Upper lobe of left lung (tissue), 4 donors: ENCODE results near the gene LSM5.

Experiments used
- EP300 ChIP-seq, 4 donors: sonication (generic); formaldehyde crosslinking; IDR thresholded peaks; one replicate each; pipeline ENCODE4 v1.5.1; 2017; ENCODE audit warnings: antibody characterized with exemption in 4 of 4, control low read depth in 2 of 4
- POLR2A ChIP-seq, 4 donors: fragments of 450-650 bp; IDR thresholded peaks; one replicate each; pipeline ENCODE4 v1.5.1; 2016 to 2017; ENCODE audit warnings: antibody characterized with exemption in 4 of 4, mild to moderate bottlenecking in 2 of 4
- TF ChIP-seq, protein P1 (sequence below), 6 experiments: fragments of 450-650 bp in 4 of 6; fragments of 200-600 bp in 2 of 6; sonication (generic) in 2 of 6; IDR thresholded peaks; one replicate each; pipeline ENCODE4 v1.5.1; 2016 to 2019; ENCODE audit warnings: antibody characterized with exemption in 6 of 6

DNA sequence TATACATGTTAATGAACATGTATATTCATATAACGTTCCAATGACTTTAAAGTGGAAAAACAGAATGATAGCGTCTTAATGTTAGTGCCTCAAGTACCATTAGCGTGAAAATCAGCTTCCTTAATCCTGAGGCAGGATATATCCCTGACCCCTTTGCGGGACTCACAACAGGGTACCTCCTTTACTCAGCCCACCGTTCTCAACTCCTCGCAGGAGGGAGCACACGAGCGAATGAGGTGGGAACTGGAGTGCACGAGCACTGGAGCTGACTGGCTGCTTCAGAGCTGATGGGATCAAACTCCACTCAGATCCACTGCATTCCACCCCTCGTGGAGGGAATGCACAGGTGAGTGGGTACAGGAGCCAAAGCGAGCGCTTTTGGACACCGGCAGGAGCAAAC, 41.2 kb upstream of the LSM5 start:
- TF ChIP-seq, protein P1, sequence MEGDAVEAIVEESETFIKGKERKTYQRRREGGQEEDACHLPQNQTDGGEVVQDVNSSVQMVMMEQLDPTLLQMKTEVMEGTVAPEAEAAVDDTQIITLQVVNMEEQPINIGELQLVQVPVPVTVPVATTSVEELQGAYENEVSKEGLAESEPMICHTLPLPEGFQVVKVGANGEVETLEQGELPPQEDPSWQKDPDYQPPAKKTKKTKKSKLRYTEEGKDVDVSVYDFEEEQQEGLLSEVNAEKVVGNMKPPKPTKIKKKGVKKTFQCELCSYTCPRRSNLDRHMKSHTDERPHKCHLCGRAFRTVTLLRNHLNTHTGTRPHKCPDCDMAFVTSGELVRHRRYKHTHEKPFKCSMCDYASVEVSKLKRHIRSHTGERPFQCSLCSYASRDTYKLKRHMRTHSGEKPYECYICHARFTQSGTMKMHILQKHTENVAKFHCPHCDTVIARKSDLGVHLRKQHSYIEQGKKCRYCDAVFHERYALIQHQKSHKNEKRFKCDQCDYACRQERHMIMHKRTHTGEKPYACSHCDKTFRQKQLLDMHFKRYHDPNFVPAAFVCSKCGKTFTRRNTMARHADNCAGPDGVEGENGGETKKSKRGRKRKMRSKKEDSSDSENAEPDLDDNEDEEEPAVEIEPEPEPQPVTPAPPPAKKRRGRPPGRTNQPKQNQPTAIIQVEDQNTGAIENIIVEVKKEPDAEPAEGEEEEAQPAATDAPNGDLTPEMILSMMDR (IDR thresholded peaks at IDR 0.05) = no peak
- TF ChIP-seq POLR2A (IDR thresholded peaks at IDR 0.05) = no peak
- no peak for TF ChIP-seq EP300 (IDR thresholded peaks at IDR 0.05)
